Mesendoderm (in vitro differentiated cells): ENCODE measurements around the gene SAMD11. TPM values are rescaled to one million over a fixed set of nuclear protein-coding genes. Genes with fewer than 3 reads are reported as not detected.
"Not testable (repeated sequence)": the region's sequence is repeated elsewhere in the genome, so short reads cannot be mapped to it uniquely, and the experiment has no call there.

Experiments
- DNase-seq: peaks from one replicate; pipeline ENCODE4 v3.0.0; 2013
- H2AK5ac ChIP-seq: 2 replicates; pipeline ENCODE4 v1.6.1; 2013; ENCODE audit warnings: low read length, inconsistent platforms
- H2BK120ac ChIP-seq: 2 replicates; pipeline ENCODE4 v1.6.1; 2013; ENCODE audit warnings: low read depth, mild to moderate bottlenecking, low read length, moderate library complexity, mixed read lengths
- H2BK15ac ChIP-seq: replicated peaks from 2 replicates; pipeline ENCODE4 v1.6.1; 2013; ENCODE audit warnings: low read depth, mild to moderate bottlenecking, moderate library complexity
- H2BK5ac ChIP-seq: 2 replicates; pipeline ENCODE4 v1.6.1; 2013; ENCODE audit warnings: low read length, inconsistent platforms
- H3K18ac ChIP-seq: 2 replicates; pipeline ENCODE4 v1.6.1; 2013; ENCODE audit warnings: mild to moderate bottlenecking, low read length, mixed read lengths
- H3K23ac ChIP-seq: one replicate; pipeline ENCODE4 v1.6.1; 2013; ENCODE audit warnings: low read length
- H3K27ac ChIP-seq: 2 replicates; pipeline ENCODE4 v1.5.1; 2013; ENCODE audit warnings: low read depth, mild to moderate bottlenecking, inconsistent platforms, low read length, moderate library complexity
- H3K27me3 ChIP-seq: 2 replicates; pipeline ENCODE4 v1.6.1; 2013; ENCODE audit warnings: low read length, control low read depth, mild to moderate bottlenecking, inconsistent platforms; ENCODE audit not compliant: insufficient read depth, poor library complexity
- H3K36me3 ChIP-seq: 2 replicates; pipeline ENCODE4 v1.6.1; 2013; ENCODE audit warnings: low read length, inconsistent platforms; ENCODE audit not compliant: control insufficient read depth, insufficient read depth
- H3K4ac ChIP-seq: one replicate; pipeline ENCODE4 v1.6.1; 2013; ENCODE audit warnings: low read depth, mild to moderate bottlenecking, low read length, moderate library complexity
- H3K4me1 ChIP-seq: 2 replicates; pipeline ENCODE4 v1.6.1; 2013; ENCODE audit warnings: low read depth, low read length, inconsistent platforms; ENCODE audit not compliant: control insufficient read depth
- H3K4me2 ChIP-seq: 2 replicates; pipeline ENCODE4 v1.6.1; 2013; ENCODE audit warnings: low read length
- H3K4me3 ChIP-seq: 2 replicates; pipeline ENCODE4 v1.5.1; 2013; ENCODE audit warnings: mild to moderate bottlenecking, low read length
- H3K56ac ChIP-seq: one replicate; pipeline ENCODE4 v1.6.1; 2013; ENCODE audit warnings: low read length
- H3K79me1 ChIP-seq: 2 replicates; pipeline ENCODE4 v1.6.1; 2013; ENCODE audit warnings: low read length, inconsistent platforms
- H3K79me2 ChIP-seq: 2 replicates; pipeline ENCODE4 v1.6.1; 2013; ENCODE audit warnings: mild to moderate bottlenecking, low read length; ENCODE audit not compliant: control insufficient read depth, insufficient read depth
- H3K9ac ChIP-seq: 2 replicates; pipeline ENCODE4 v1.6.1; 2013; ENCODE audit warnings: low read length, inconsistent platforms
- H4K5ac ChIP-seq: one replicate; pipeline ENCODE4 v1.6.1; 2013; ENCODE audit warnings: low read length
- H4K8ac ChIP-seq: one replicate; pipeline ENCODE4 v1.6.1; 2013; ENCODE audit warnings: low read depth, mild to moderate bottlenecking, control low read depth, low read length, moderate library complexity
- WGBS: extraction: QIAGEN DNeasy Blood & Tissue Kit; methylation state at CpG from one replicate; pipeline ENCODE4 v1.1.7; 2013; ENCODE audit warnings: low lambda C conversion rate, missing lambda C conversion rate; ENCODE audit not compliant: insufficient coverage; ENCODE audit errors: extremely low coverage; 5-methylcytosine and 5-hydroxymethylcytosine counted together
- polyA plus RNA-seq, 2 experiments: library from polyadenylated mRNA; stranded (reverse); fragments of 200-250 nt; gene quantifications; one replicate each; pipeline ENCODE4 v1.2.3, GENCODE V29; 2013

The SAMD11 gene
- 2.7 TPM for polyA plus RNA-seq (2013, experiment 1 of 2)
- polyA plus RNA-seq (2013, experiment 2 of 2): 2.2 TPM

DNA sequence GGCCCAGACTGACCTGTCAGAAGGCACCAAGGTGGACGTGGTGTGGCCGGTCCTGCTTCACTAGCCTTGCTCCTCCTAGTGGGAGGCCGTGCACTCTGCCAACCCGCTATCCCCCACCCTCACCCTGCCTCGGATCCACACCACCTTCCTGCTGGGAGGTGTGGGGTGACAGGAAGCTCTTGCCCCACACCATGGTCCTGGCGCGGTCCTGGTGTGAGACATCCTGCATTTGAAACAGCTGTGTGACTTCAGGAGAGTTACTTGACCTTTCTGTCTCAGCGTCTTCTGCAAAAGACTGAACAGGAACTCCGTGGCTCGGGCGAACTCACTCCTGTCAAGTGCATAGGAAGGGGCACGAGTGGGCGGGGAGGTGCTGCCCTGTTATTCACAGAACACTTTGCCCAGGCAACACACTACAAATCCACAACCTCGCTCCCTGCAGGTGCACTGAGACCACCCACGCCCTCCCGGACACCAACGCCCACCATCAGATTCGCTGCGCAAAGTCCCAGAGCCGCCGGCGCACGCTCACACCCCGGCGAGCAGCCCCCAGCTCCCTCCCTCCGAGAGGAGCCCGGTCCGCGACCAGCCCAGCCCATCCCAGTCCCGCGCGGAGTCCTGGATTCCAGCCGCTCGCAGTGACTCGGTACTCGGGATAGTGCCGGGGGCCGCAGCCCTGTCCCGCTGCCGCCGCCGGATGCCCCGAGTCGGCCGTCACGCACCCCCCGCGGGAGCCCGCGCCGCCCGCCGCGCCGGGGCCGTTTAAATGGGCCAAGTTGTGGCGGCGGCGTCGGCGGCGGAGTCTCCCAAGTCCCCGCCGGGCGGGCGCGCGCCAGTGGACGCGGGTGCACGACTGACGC is at the start of gene SAMD11:
Gene SAMD11 (plus strand): TSS at position 793 of the 860 bp plus-strand sequence. CDS start 509 bp downstream, outside the sequence.
- peaks cover 11% of the 10 kb centered on the region for H3K79me1 ChIP-seq
- H3K4ac ChIP-seq: peak within 1 kb of the TSS; percentile 75
- peak within 1 kb of the TSS; percentile 87 for H3K56ac ChIP-seq
- H3K23ac ChIP-seq: peak within 1 kb of the TSS; percentile 97
- DNase-seq: peak; percentile 86
- H3K27me3 ChIP-seq: peaks cover 7% of the 10 kb centered on the region
- no peak within 1 kb of the TSS for H2BK5ac ChIP-seq
- H4K8ac ChIP-seq: no peak within 1 kb of the TSS
- peak within 1 kb of the TSS; percentile 40 for H3K4me3 ChIP-seq
- no peak within 1 kb of the TSS for H2AK5ac ChIP-seq
- H3K9ac ChIP-seq: peak within 1 kb of the TSS; percentile 68
- H2BK120ac ChIP-seq: no peak within 1 kb of the TSS
- no CpG with 5 or more reads among the region's 72 CpGs for WGBS
- H2BK15ac ChIP-seq: no peak within 1 kb of the TSS
- peak within 1 kb of the TSS; percentile 91 for H3K4me2 ChIP-seq
- H3K4me1 ChIP-seq: peaks cover 8% of the 10 kb centered on the region
- no peaks in the 10 kb centered on the region for H3K79me2 ChIP-seq
- peak within 1 kb of the TSS; percentile 26 for H3K18ac ChIP-seq
- peaks cover 1% of the 10 kb centered on the region for H3K36me3 ChIP-seq
- no peak within 1 kb of the TSS for H4K5ac ChIP-seq
- H3K27ac ChIP-seq: no peak within 1 kb of the TSS

- not testable (repeated sequence) for H2BK120ac ChIP-seq, H3K4me2 ChIP-seq, H4K5ac ChIP-seq, H3K79me2 ChIP-seq, H4K8ac ChIP-seq, H2BK5ac ChIP-seq, H3K18ac ChIP-seq, H3K27me3 ChIP-seq, H3K27ac ChIP-seq, H3K4me3 ChIP-seq, H2BK15ac ChIP-seq, H2AK5ac ChIP-seq, H3K23ac ChIP-seq, H3K79me1 ChIP-seq, H3K9ac ChIP-seq, H3K36me3 ChIP-seq, DNase-seq, H3K4ac ChIP-seq, H3K56ac ChIP-seq, H3K4me1 ChIP-seq
- no CpG with 5 or more reads among the region's 8 CpGs for WGBS
These were observed 47.1 kb upstream of the SAMD11 start for GRCh38 chr1:876428-877208.

GRCh38 chr1:877209-877986 is 46.3 kb upstream of the SAMD11 start:
- not testable (repeated sequence) for H3K36me3 ChIP-seq, H2BK15ac ChIP-seq, H3K27ac ChIP-seq, H3K4me2 ChIP-seq, H3K4me3 ChIP-seq, H3K27me3 ChIP-seq, H3K23ac ChIP-seq, H4K8ac ChIP-seq, H3K79me1 ChIP-seq, H3K79me2 ChIP-seq, H3K9ac ChIP-seq, H2AK5ac ChIP-seq, H3K18ac ChIP-seq, H4K5ac ChIP-seq, H3K56ac ChIP-seq, H2BK5ac ChIP-seq, H3K4ac ChIP-seq, H3K4me1 ChIP-seq, DNase-seq, H2BK120ac ChIP-seq
- WGBS: no CpG with 5 or more reads among the region's 5 CpGs

- H2BK5ac ChIP-seq, H3K4me2 ChIP-seq, DNase-seq, H4K5ac ChIP-seq, H3K9ac ChIP-seq, H3K18ac ChIP-seq, H4K8ac ChIP-seq, H3K79me2 ChIP-seq, H3K79me1 ChIP-seq, H3K4me1 ChIP-seq, H3K4ac ChIP-seq, H3K27ac ChIP-seq, H2AK5ac ChIP-seq, H3K23ac ChIP-seq, H3K36me3 ChIP-seq, H3K27me3 ChIP-seq, H2BK15ac ChIP-seq, H2BK120ac ChIP-seq, H3K4me3 ChIP-seq, H3K56ac ChIP-seq: not testable (repeated sequence)
- WGBS: no CpG with 5 or more reads among the region's 2 CpGs
These were observed 43.2 kb upstream of the SAMD11 start for GRCh38 chr1:880511-880910.

DNA sequence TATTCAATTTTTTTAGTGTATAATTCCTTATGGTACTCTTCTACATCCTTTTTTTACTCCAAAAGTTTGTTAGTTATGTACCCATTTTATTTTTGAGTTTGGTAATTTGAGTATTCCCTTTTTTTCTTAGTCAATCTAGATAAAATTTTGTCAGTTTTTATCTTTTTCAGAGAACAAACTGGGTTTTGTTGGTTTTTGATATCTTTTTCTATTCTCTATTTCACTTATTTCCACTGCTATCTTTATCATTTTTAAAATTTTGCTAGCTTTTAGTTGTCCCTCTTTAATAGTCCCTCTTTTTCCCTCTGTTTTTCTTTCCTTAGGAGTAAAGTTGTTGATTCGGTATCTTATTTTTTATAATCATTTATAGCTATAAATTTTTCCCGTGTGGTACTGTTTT is 42.8 kb upstream of the SAMD11 start:
- H2BK15ac ChIP-seq, H3K9ac ChIP-seq, H3K56ac ChIP-seq, H3K4me3 ChIP-seq, H3K23ac ChIP-seq, H3K4me2 ChIP-seq, H3K18ac ChIP-seq, H3K79me2 ChIP-seq, H3K79me1 ChIP-seq, H3K4me1 ChIP-seq, H3K36me3 ChIP-seq, H2AK5ac ChIP-seq, H2BK120ac ChIP-seq, H3K4ac ChIP-seq, H2BK5ac ChIP-seq, H3K27ac ChIP-seq, DNase-seq, H4K8ac ChIP-seq, H4K5ac ChIP-seq, H3K27me3 ChIP-seq: not testable (repeated sequence)
- WGBS: no CpG with 5 or more reads among the region's 2 CpGs
